GM23338 (cell line): ENCODE measurements around the gene ZER1. TPM values are rescaled to one million over a fixed set of nuclear protein-coding genes. Genes with fewer than 3 reads are reported as not detected.
A peak's percentile ranks its signal among the peaks of the same experiment; 100 is the strongest.

Source experiments
- ATAC-seq: fragments of 200-7000 bp; cut with Tn5 transposase; 3 replicates; pipeline ENCODE4 v1.9.1; 2020
- DNase-seq: peaks from one replicate; pipeline ENCODE4 v3.0.0-alpha.2; 2015; ENCODE audit warnings: low spot score
- H2AFZ ChIP-seq: fragments of 200-600 bp; sonication (generic); 2 replicates; pipeline ENCODE4 v1.8.0; 2016; ENCODE audit warnings: antibody characterized with exemption, mild to moderate bottlenecking, moderate library complexity
- H3F3A ChIP-seq: fragments of 200-600 bp; sonication (generic); replicated peaks from 2 replicates; pipeline ENCODE4 v1.8.0; 2017; ENCODE audit warnings: antibody characterized with exemption, mixed run types, low read depth
- H3K27ac ChIP-seq: fragments of 200-600 bp; sonication (generic); 2 replicates; pipeline ENCODE4 v1.6.1; 2016; ENCODE audit warnings: low read depth
- H3K27me3 ChIP-seq: fragments of 200-600 bp; sonication (generic); 2 replicates; pipeline ENCODE4 v1.8.0; 2016; ENCODE audit warnings: mild to moderate bottlenecking, mixed run types, moderate library complexity; ENCODE audit not compliant: insufficient read depth
- H3K36me3 ChIP-seq: fragments of 200-600 bp; sonication (generic); 2 replicates; pipeline ENCODE4 v1.8.0; 2016; ENCODE audit warnings: mild to moderate bottlenecking; ENCODE audit not compliant: insufficient read depth
- H3K4me1 ChIP-seq: fragments of 200-600 bp; sonication (generic); 2 replicates; pipeline ENCODE4 v1.8.0; 2016; ENCODE audit warnings: mild to moderate bottlenecking, moderate library complexity; ENCODE audit not compliant: insufficient read depth
- H3K4me2 ChIP-seq: fragments of 200-600 bp; sonication (generic); 2 replicates; pipeline ENCODE4 v1.7.1; 2017; ENCODE audit warnings: mixed run types
- H3K4me3 ChIP-seq: fragments of 200-600 bp; sonication (generic); 2 replicates; pipeline ENCODE4 v1.6.1; 2016; ENCODE audit warnings: mixed run types
- H3K79me2 ChIP-seq: fragments of 200-600 bp; sonication (generic); replicated peaks from 2 replicates; pipeline ENCODE4 v1.8.0; 2017; ENCODE audit warnings: mild to moderate bottlenecking; ENCODE audit not compliant: insufficient read depth
- H3K9me2 ChIP-seq: fragments of 200-600 bp; sonication (generic); 2 replicates; pipeline ENCODE4 v1.8.0; 2017; ENCODE audit not compliant: insufficient read depth
- H4K20me1 ChIP-seq: fragments of 200-600 bp; sonication (generic); replicated peaks from 2 replicates; pipeline ENCODE4 v1.8.0; 2017; ENCODE audit warnings: mild to moderate bottlenecking; ENCODE audit not compliant: insufficient read depth
- H3K27ac Mint-ChIP-seq: 2 replicates; pipeline ENCODE4 v1.8.0; 2020; ENCODE audit warnings: inconsistent platforms, mild to moderate bottlenecking, moderate library complexity, mixed read lengths
- H3K27me3 Mint-ChIP-seq: 3 replicates; pipeline ENCODE4 v1.8.0; 2022; ENCODE audit warnings: low read depth, mild to moderate bottlenecking, moderate library complexity, mixed read lengths, inconsistent platforms; ENCODE audit not compliant: insufficient read depth, poor library complexity
- H3K36me3 Mint-ChIP-seq: 3 replicates; pipeline ENCODE4 v1.8.0; 2021; ENCODE audit warnings: low read depth, mild to moderate bottlenecking, inconsistent platforms, moderate library complexity, mixed read lengths
- H3K4me1 Mint-ChIP-seq: 3 replicates; pipeline ENCODE4 v1.8.0; 2020; ENCODE audit warnings: mild to moderate bottlenecking, inconsistent platforms, mixed read lengths
- H3K4me3 Mint-ChIP-seq: 3 replicates; pipeline ENCODE4 v1.8.0; 2021; ENCODE audit warnings: moderate library complexity, mild to moderate bottlenecking, inconsistent platforms, mixed read lengths
- H3K9me3 Mint-ChIP-seq: 3 replicates; pipeline ENCODE4 v1.8.0; 2020; ENCODE audit warnings: moderate library complexity, mild to moderate bottlenecking, inconsistent platforms, mixed read lengths
- CREB1 ChIP-seq: fragments of 250-450 bp; sonication (Bioruptor Pico); IDR thresholded peaks from 2 replicates; pipeline ENCODE4 v1.5.0; 2020; ENCODE audit warnings: low read depth, mild to moderate bottlenecking, moderate library complexity
- EZH2 ChIP-seq: fragments of 200-600 bp; sonication (generic); IDR thresholded peaks from one replicate; pipeline ENCODE4 v1.8.0; 2017; ENCODE audit warnings: antibody characterized with exemption, mild to moderate bottlenecking, low read depth; ENCODE audit not compliant: unreplicated experiment
- EZH2phosphoT487 ChIP-seq: fragments of 200-600 bp; sonication (generic); IDR thresholded peaks from one replicate; pipeline ENCODE4 v1.8.1; 2018; ENCODE audit warnings: antibody characterized with exemption; ENCODE audit not compliant: unreplicated experiment
- JUNB ChIP-seq: IDR thresholded peaks from one replicate; pipeline ENCODE4 v1.6.1; 2016; ENCODE audit warnings: antibody characterized with exemption; ENCODE audit not compliant: unreplicated experiment
- NANOG ChIP-seq: IDR thresholded peaks from 2 replicates; pipeline ENCODE4 v1.6.1; 2016; ENCODE audit warnings: antibody characterized with exemption, borderline replicate concordance
- POLR2AphosphoS5 ChIP-seq: IDR thresholded peaks from 2 replicates; pipeline ENCODE4 v1.6.1; 2016; ENCODE audit warnings: antibody characterized with exemption, low read depth
- REST ChIP-seq: IDR thresholded peaks from one replicate; pipeline ENCODE4 v1.6.1; 2018; ENCODE audit warnings: antibody characterized with exemption; ENCODE audit not compliant: unreplicated experiment
- STAT1 ChIP-seq: IDR thresholded peaks from one replicate; pipeline ENCODE4 v1.6.1; 2016; ENCODE audit warnings: antibody characterized with exemption; ENCODE audit not compliant: unreplicated experiment
- ZNF114 ChIP-seq: fragments of 250-450 bp; sonication (Bioruptor Pico); IDR thresholded peaks from 2 replicates; pipeline ENCODE4 v1.5.0; 2020; ENCODE audit warnings: mild to moderate bottlenecking, moderate library complexity
- ZNF331 ChIP-seq: fragments of 250-450 bp; sonication (Bioruptor Pico); IDR thresholded peaks from 2 replicates; pipeline ENCODE4 v1.5.0; 2020; ENCODE audit warnings: low read depth, mild to moderate bottlenecking, moderate library complexity
- ZNF462 ChIP-seq: fragments of 250-450 bp; sonication (Bioruptor Pico); IDR thresholded peaks from 2 replicates; pipeline ENCODE4 v1.5.0; 2020; ENCODE audit warnings: mild to moderate bottlenecking, moderate library complexity
- polyA plus RNA-seq: library from polyadenylated mRNA; unstranded; fragments of >200 nt; fragmentation: Nextera tagmentation; extraction: Ambion mirVana; gene quantifications from 2 replicates; pipeline ENCODE4 v1.2.1, GENCODE V29; 2016
- total RNA-seq: library from RNA; depleted of rRNA; stranded (reverse); fragments of >200 nt; shearing (Covaris generic); gene quantifications from 2 replicates; pipeline ENCODE4 v1.2.3, GENCODE V29; 2014
- TF ChIP-seq, protein P1 (sequence below): IDR thresholded peaks from 2 replicates; pipeline ENCODE4 v1.6.1; 2016; ENCODE audit warnings: antibody characterized with exemption
- TF ChIP-seq, protein P2 (sequence below), 2 experiments: fragments of 200-600 bp in 1 of 2; sonication (generic) in 1 of 2; conservative IDR thresholded peaks; 2 replicates each; pipeline versions ENCODE4 v1.5.1 to v1.6.1; 2016 to 2017; ENCODE audit warnings: antibody characterized with exemption in 2 of 2, low read depth in 2 of 2, mild to moderate bottlenecking in 2 of 2, moderate library complexity in 1 of 2

Gene ZER1
- total and polyA plus RNA-seq, 2 experiments from 2014 or later = 7.0 to 23.9 TPM

DNA sequence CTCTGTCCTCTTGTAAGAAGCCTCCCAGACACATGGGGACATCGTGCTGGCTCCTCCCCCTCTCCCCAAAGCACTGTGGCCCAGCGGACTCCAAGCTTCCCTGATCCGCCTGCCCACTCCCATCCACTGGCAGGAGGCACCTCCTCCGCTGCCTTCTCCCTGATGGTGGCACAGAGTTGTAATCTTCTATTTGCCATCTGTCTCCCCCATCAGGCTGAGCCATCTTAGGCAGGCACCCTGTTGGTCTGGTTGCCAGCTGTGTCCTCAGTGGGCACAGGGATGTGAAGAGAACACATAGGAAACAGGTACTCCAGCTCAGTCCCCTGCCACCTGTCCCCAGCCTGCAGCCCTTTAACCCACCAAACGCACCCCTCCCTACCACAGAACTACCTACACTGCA lies 42.4 kb downstream of the ZER1 start:
- H3K27me3 ChIP-seq = no peaks in the 10 kb centered on the region
- H3K27ac ChIP-seq = no peak overlapping the region
- H3K36me3 ChIP-seq = no peaks in the 10 kb centered on the region
- ATAC-seq (no peak), DNase-seq (no peak)
- TF ChIP-seq STAT1 (no peak), ZNF331 (CRISPR knock-in tag) (no peak), REST (no peak), NANOG (no peak), EZH2 (no peak), JUNB (no peak), ZNF462 (CRISPR knock-in tag) (no peak), ZNF114 (CRISPR knock-in tag) (no peak), CREB1 (no peak), EZH2phosphoT487 (no peak), POLR2AphosphoS5 (no peak)
- TF ChIP-seq, protein P1, sequence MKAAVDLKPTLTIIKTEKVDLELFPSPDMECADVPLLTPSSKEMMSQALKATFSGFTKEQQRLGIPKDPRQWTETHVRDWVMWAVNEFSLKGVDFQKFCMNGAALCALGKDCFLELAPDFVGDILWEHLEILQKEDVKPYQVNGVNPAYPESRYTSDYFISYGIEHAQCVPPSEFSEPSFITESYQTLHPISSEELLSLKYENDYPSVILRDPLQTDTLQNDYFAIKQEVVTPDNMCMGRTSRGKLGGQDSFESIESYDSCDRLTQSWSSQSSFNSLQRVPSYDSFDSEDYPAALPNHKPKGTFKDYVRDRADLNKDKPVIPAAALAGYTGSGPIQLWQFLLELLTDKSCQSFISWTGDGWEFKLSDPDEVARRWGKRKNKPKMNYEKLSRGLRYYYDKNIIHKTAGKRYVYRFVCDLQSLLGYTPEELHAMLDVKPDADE = no peak
- TF ChIP-seq, protein P2, sequence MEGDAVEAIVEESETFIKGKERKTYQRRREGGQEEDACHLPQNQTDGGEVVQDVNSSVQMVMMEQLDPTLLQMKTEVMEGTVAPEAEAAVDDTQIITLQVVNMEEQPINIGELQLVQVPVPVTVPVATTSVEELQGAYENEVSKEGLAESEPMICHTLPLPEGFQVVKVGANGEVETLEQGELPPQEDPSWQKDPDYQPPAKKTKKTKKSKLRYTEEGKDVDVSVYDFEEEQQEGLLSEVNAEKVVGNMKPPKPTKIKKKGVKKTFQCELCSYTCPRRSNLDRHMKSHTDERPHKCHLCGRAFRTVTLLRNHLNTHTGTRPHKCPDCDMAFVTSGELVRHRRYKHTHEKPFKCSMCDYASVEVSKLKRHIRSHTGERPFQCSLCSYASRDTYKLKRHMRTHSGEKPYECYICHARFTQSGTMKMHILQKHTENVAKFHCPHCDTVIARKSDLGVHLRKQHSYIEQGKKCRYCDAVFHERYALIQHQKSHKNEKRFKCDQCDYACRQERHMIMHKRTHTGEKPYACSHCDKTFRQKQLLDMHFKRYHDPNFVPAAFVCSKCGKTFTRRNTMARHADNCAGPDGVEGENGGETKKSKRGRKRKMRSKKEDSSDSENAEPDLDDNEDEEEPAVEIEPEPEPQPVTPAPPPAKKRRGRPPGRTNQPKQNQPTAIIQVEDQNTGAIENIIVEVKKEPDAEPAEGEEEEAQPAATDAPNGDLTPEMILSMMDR (conservative IDR thresholded peaks at IDR 0.05; ENCODE audit: low read depth in 2 of 2) = no peak
- Mint-ChIP-seq H3K4me1 (peaks cover 16% of the 10 kb centered on the region), H3K9me3 (no peaks in the 10 kb centered on the region; the same call in 2 of the 3 replicates), H3K27ac (peak overlapping the region; percentile 52; the same call in 1 of the 2 replicates), H3K36me3 (0 out of 3 replicates have a peak, but pooled peaks cover 3% of the 10 kb centered on the region), H3K4me3 (no peak overlapping the region), H3K27me3 (peaks cover 15% of the 10 kb centered on the region)
- no peak overlapping the region for H3K4me3 ChIP-seq
- no peaks in the 10 kb centered on the region for H4K20me1 ChIP-seq
- H3K9me2 ChIP-seq = no peaks in the 10 kb centered on the region
- no peaks in the 10 kb centered on the region for H3K79me2 ChIP-seq
- H3K4me1 ChIP-seq = no peaks in the 10 kb centered on the region
- H3K4me2 ChIP-seq = no peak overlapping the region
- peaks cover 4% of the 10 kb centered on the region; the same call in 1 of the 2 replicates for H3F3A ChIP-seq
- no peak overlapping the region for H2AFZ ChIP-seq
